Nephron (organoid): Measurements from ENCODE around the gene ZNF804A.
"Not testable (repeated sequence)": the region's sequence is repeated elsewhere in the genome, so short reads cannot be mapped to it uniquely, and the experiment has no call there.

Experiments used
- H3K27ac Mint-ChIP-seq, 3 experiments: 2 replicates each; pipeline ENCODE4 v1.8.0; 2020; ENCODE audit warnings: mixed read lengths in 3 of 3, mild to moderate bottlenecking in 2 of 3, moderate library complexity in 1 of 3
- H3K27me3 Mint-ChIP-seq: 2 replicates; pipeline ENCODE4 v1.8.0; 2021; ENCODE audit warnings: low read depth, mild to moderate bottlenecking, moderate library complexity, mixed read lengths
- H3K36me3 Mint-ChIP-seq: 2 replicates; pipeline ENCODE4 v1.8.0; 2020; ENCODE audit warnings: low read depth, mixed read lengths
- H3K4me1 Mint-ChIP-seq: 2 replicates; pipeline ENCODE4 v1.8.0; 2020; ENCODE audit warnings: mixed read lengths
- H3K4me3 Mint-ChIP-seq, 3 experiments: 2 replicates each; pipeline ENCODE4 v1.8.0; 2020; ENCODE audit warnings: mild to moderate bottlenecking in 3 of 3, mixed read lengths in 3 of 3, moderate library complexity in 2 of 3
- H3K9me3 Mint-ChIP-seq: 2 replicates; pipeline ENCODE4 v1.8.0; 2020; ENCODE audit warnings: mixed read lengths
- TF ChIP-seq, protein P1 (sequence below), 3 experiments: fragments of 200-600 bp; sonication (generic); IDR thresholded peaks; one replicate each; pipeline ENCODE4 v1.5.0; 2021; ENCODE audit warnings: antibody characterized with exemption in 3 of 3; ENCODE audit not compliant: unreplicated experiment in 3 of 3

ZNF804A gene

GRCh38 chr2:184756885-184757284, 158.6 kb downstream of the ZNF804A start:
- H3K27me3 Mint-ChIP-seq, result no peaks in the 10 kb centered on the region
- peak overlapping the region in 1 of 3 experiments; percentile 5 for H3K27ac Mint-ChIP-seq
- H3K4me3 Mint-ChIP-seq, result no peak overlapping the region
- TF ChIP-seq, protein P1, sequence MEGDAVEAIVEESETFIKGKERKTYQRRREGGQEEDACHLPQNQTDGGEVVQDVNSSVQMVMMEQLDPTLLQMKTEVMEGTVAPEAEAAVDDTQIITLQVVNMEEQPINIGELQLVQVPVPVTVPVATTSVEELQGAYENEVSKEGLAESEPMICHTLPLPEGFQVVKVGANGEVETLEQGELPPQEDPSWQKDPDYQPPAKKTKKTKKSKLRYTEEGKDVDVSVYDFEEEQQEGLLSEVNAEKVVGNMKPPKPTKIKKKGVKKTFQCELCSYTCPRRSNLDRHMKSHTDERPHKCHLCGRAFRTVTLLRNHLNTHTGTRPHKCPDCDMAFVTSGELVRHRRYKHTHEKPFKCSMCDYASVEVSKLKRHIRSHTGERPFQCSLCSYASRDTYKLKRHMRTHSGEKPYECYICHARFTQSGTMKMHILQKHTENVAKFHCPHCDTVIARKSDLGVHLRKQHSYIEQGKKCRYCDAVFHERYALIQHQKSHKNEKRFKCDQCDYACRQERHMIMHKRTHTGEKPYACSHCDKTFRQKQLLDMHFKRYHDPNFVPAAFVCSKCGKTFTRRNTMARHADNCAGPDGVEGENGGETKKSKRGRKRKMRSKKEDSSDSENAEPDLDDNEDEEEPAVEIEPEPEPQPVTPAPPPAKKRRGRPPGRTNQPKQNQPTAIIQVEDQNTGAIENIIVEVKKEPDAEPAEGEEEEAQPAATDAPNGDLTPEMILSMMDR (IDR thresholded peaks at IDR 0.05; ENCODE audit: unreplicated experiment in 3 of 3), result no peak
- no peaks in the 10 kb centered on the region for H3K36me3 Mint-ChIP-seq
- H3K4me1 Mint-ChIP-seq, result no peaks in the 10 kb centered on the region
- no peaks in the 10 kb centered on the region for H3K9me3 Mint-ChIP-seq

DNA sequence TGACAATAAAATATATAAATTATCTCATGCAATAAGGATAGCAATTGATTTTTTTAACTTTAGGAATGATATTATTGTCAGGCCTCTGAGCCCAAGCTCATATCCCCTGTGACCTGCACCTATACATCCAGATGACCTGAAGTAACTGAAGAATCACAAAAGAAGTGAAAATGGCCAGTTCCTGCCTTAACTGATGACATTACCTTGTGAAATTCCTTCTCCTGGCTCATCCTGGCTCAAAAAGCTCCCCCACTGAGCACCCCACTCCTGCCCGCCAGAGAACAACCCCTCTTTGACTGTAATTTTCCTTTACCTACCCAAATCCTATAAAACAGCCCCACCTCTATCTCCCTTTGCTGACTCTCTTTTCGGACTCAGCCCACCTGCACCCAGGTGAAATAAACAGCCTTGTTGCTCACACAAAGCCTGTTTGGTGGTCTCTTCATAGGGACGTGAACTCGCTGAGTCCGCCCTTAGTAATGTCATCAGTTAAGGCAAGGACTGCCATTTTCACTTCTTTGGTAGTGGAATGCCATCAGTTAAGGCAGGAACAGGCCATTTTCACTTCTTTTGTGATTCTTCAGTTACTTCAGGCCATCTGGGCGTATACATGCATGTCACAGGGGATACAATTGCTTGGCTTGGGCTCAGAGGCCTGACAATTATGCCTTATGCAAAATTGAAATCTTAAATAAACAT, 161.4 kb downstream of the ZNF804A start:
- H3K4me3 Mint-ChIP-seq, H3K9me3 Mint-ChIP-seq, H3K27ac Mint-ChIP-seq, H3K27me3 Mint-ChIP-seq, H3K36me3 Mint-ChIP-seq, H3K4me1 Mint-ChIP-seq: not testable (repeated sequence)

DNA sequence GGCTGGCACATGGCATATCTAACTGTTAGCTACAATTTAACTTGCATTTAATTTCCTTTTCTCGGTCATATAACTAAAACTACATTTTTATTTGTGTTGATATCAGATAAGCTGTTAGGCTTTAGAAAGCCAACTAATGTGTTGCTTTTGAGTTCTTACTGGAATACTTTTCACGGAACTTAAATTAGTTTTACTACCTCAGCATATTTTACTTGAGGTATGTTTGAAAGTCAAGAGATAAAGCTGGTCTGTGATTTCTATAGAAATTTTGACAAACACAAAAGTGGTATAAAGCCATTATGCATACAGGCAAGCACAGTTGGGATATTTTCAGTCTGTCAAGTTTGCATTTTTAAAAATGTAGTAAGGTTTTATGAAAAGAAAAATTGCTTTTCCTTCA, 162.6 kb downstream of the ZNF804A start:
- no peaks in the 10 kb centered on the region for H3K36me3 Mint-ChIP-seq
- TF ChIP-seq, protein P1 (IDR thresholded peaks at IDR 0.05; ENCODE audit: unreplicated experiment in 3 of 3), result no peak
- no peak overlapping the region for H3K4me3 Mint-ChIP-seq
- no peak overlapping the region for H3K27ac Mint-ChIP-seq
- H3K4me1 Mint-ChIP-seq, result no peaks in the 10 kb centered on the region
- H3K9me3 Mint-ChIP-seq, result no peaks in the 10 kb centered on the region
- no peaks in the 10 kb centered on the region for H3K27me3 Mint-ChIP-seq

GRCh38 chr2:184765112-184765895, 167.0 kb downstream of the ZNF804A start:
- Mint-ChIP-seq H3K27me3 (no peaks in the 10 kb centered on the region), H3K27ac (no peak overlapping the region), H3K9me3 (no peaks in the 10 kb centered on the region), H3K36me3 (no peaks in the 10 kb centered on the region), H3K4me1 (peaks cover 9% of the 10 kb centered on the region), H3K4me3 (no peak overlapping the region)
- TF ChIP-seq, protein P1 (IDR thresholded peaks at IDR 0.05; ENCODE audit: unreplicated experiment in 3 of 3), result no peak

- no peaks in the 10 kb centered on the region for H3K9me3 Mint-ChIP-seq
- H3K4me3 Mint-ChIP-seq, result no peak overlapping the region
- H3K4me1 Mint-ChIP-seq, result peaks cover 9% of the 10 kb centered on the region
- TF ChIP-seq, protein P1 (IDR thresholded peaks at IDR 0.05; ENCODE audit: unreplicated experiment in 3 of 3), result no peak
- no peaks in the 10 kb centered on the region for H3K27me3 Mint-ChIP-seq
- no peak overlapping the region for H3K27ac Mint-ChIP-seq
- no peaks in the 10 kb centered on the region for H3K36me3 Mint-ChIP-seq
Observed at GRCh38 chr2:184767059-184767458, 168.7 kb downstream of the ZNF804A start.

DNA sequence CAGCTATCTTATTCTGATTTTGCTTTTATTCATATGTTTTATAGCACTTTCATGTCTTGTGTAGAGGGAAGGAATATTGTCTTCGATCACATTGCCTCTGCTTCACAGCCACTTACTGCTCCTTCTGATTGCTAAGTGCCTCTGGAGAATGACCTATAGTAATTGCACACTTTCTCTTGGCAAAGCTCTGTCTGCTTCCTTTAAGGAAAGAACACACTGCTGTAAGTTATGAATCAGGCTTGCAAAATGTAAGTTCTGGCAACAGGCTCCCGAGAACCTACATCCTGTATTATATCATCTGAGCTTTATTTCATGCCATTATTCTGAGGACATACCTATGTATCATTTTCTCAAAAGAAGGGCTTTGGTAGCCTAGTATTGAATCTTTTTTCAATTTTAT, 170.7 kb downstream of the ZNF804A start:
- Mint-ChIP-seq H3K36me3 (no peaks in the 10 kb centered on the region), H3K4me1 (peaks cover 9% of the 10 kb centered on the region), H3K27ac (no peak overlapping the region), H3K27me3 (no peaks in the 10 kb centered on the region), H3K4me3 (no peak overlapping the region), H3K9me3 (no peaks in the 10 kb centered on the region)
- TF ChIP-seq, protein P1 (IDR thresholded peaks at IDR 0.05; ENCODE audit: unreplicated experiment in 3 of 3), result no peak
